SU-DHL-6 (cell line): Measurements from ENCODE around the gene SRI.

Experiments
- H2AFZ ChIP-seq: fragments of 200-600 bp; sonication (generic); 2 replicates; pipeline ENCODE4 v1.6.1; 2014; ENCODE audit warnings: low read depth, mild to moderate bottlenecking, moderate library complexity, mixed read lengths, antibody characterized with exemption, low read length; ENCODE audit not compliant: severe bottlenecking
- H3F3A ChIP-seq: fragments of 200-600 bp; shearing (Covaris generic); 2 replicates; pipeline ENCODE4 v1.6.0; 2016; ENCODE audit warnings: antibody characterized with exemption, mild to moderate bottlenecking; ENCODE audit not compliant: insufficient read depth
- H3K27ac ChIP-seq: fragments of 200-600 bp; sonication (generic); 2 replicates; pipeline ENCODE4 v1.5.1; 2016; ENCODE audit warnings: low read depth, mild to moderate bottlenecking, low read length, moderate library complexity, mixed read lengths
- H3K27me3 ChIP-seq: fragments of 200-600 bp; sonication (generic), shearing (Covaris generic); 2 replicates; pipeline ENCODE4 v1.6.0; 2014; ENCODE audit warnings: mild to moderate bottlenecking, low read length
- H3K36me3 ChIP-seq: fragments of 200-600 bp; sonication (generic); 2 replicates; pipeline ENCODE4 v1.6.1; 2014; ENCODE audit warnings: mild to moderate bottlenecking, low read length, mixed read lengths
- H3K4me2 ChIP-seq: fragments of 300-600, 200-600 bp; shearing (Covaris generic), sonication (generic); 2 replicates; pipeline ENCODE4 v1.6.0; 2014; ENCODE audit warnings: low read length, low read depth, mild to moderate bottlenecking; ENCODE audit not compliant: poor library complexity, severe bottlenecking
- H3K4me3 ChIP-seq: fragments of 200-600 bp; sonication (generic); 2 replicates; pipeline ENCODE4 v1.5.1; 2014; ENCODE audit warnings: antibody characterized with exemption, low read length, mild to moderate bottlenecking, mixed read lengths; ENCODE audit not compliant: insufficient read depth, poor library complexity, severe bottlenecking
- H3K79me2 ChIP-seq: fragments of 200-600 bp; sonication (generic); 2 replicates; pipeline ENCODE4 v1.6.1; 2014; ENCODE audit warnings: mild to moderate bottlenecking, low read length, moderate library complexity; ENCODE audit not compliant: insufficient read depth
- H3K9ac ChIP-seq: fragments of 200-600 bp; sonication (generic); 2 replicates; pipeline ENCODE4 v1.7.0; 2014; ENCODE audit warnings: mild to moderate bottlenecking, low read length
- H3K9me2 ChIP-seq: fragments of 200-600 bp; sonication (generic); replicated peaks from 2 replicates; pipeline ENCODE4 v1.6.1; 2014; ENCODE audit warnings: low read length; ENCODE audit not compliant: insufficient read depth
- H3K9me3 ChIP-seq: fragments of 200-600 bp; sonication (generic); 2 replicates; pipeline ENCODE4 v1.6.1; 2014; ENCODE audit warnings: low read length, mixed read lengths; ENCODE audit not compliant: insufficient read depth
- H4K20me1 ChIP-seq: fragments of 200-600 bp; sonication (generic); 2 replicates; pipeline ENCODE4 v1.6.1; 2014; ENCODE audit warnings: low read depth, mild to moderate bottlenecking, antibody characterized with exemption, low read length, moderate library complexity, mixed read lengths
- CTCF ChIP-seq: fragments of 200-600 bp; sonication (generic); IDR thresholded peaks from one replicate; pipeline ENCODE4 v1.5.1; 2017; ENCODE audit warnings: antibody characterized with exemption, mild to moderate bottlenecking, low read length, moderate library complexity; ENCODE audit not compliant: insufficient read depth, poor library complexity, severe bottlenecking
- EZH2phosphoT487 ChIP-seq: fragments of 200-600 bp; sonication (generic), shearing (Covaris generic); conservative IDR thresholded peaks from 2 replicates; pipeline ENCODE4 v1.6.1; 2018; ENCODE audit warnings: mild to moderate bottlenecking, antibody characterized with exemption, low read length, moderate library complexity, mixed read lengths

SRI gene

DNA sequence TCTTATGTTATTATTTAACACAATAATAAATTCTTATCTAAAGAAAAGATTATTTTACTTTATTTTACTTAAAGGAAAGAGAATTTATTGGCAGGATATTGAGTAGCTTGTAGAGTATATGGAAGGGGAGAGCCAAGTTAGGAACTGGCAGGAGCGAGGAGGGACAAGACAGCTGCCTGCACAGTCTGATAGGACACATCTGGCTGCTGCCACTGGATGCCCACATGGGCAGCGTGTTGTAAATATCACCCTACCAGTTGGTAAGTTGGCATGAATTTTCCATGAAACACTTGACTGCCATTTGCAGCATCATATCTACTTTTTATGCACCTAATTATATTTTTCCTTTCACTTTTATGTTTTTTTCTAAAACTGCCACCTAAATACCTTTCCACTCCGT lies 19.6 kb downstream of the SRI start:
- no peak overlapping the region for H3K4me3 ChIP-seq
- H3K36me3 ChIP-seq: peaks cover 9% of the 10 kb centered on the region; the same call in 1 of the 2 replicates
- TF ChIP-seq EZH2phosphoT487 (no peak), CTCF (no peak)
- H3K79me2 ChIP-seq: no peaks in the 10 kb centered on the region
- no peak overlapping the region for H3K9ac ChIP-seq
- no peaks in the 10 kb centered on the region for H3K27me3 ChIP-seq
- H2AFZ ChIP-seq: no peak overlapping the region
- no peak overlapping the region for H3K4me2 ChIP-seq
- no peak overlapping the region for H3K27ac ChIP-seq
- H3F3A ChIP-seq: peaks cover 7% of the 10 kb centered on the region; the same call in 1 of the 2 replicates
- no peaks in the 10 kb centered on the region for H4K20me1 ChIP-seq
- no peaks in the 10 kb centered on the region for H3K9me2 ChIP-seq
- H3K9me3 ChIP-seq: no peaks in the 10 kb centered on the region

GRCh38 chr7:88191911-88192310 lies 27.9 kb downstream of the SRI start:
- no peak overlapping the region for H2AFZ ChIP-seq
- no peaks in the 10 kb centered on the region for H3K36me3 ChIP-seq
- H3K9ac ChIP-seq: no peak overlapping the region
- H4K20me1 ChIP-seq: no peaks in the 10 kb centered on the region
- H3K9me3 ChIP-seq: no peaks in the 10 kb centered on the region
- H3K4me3 ChIP-seq: no peak overlapping the region
- H3K27ac ChIP-seq: no peak overlapping the region
- H3K79me2 ChIP-seq: no peaks in the 10 kb centered on the region
- H3F3A ChIP-seq: no peaks in the 10 kb centered on the region
- H3K4me2 ChIP-seq: no peak overlapping the region
- H3K27me3 ChIP-seq: no peaks in the 10 kb centered on the region
- TF ChIP-seq EZH2phosphoT487 (no peak), CTCF (no peak)
- H3K9me2 ChIP-seq: no peaks in the 10 kb centered on the region

DNA sequence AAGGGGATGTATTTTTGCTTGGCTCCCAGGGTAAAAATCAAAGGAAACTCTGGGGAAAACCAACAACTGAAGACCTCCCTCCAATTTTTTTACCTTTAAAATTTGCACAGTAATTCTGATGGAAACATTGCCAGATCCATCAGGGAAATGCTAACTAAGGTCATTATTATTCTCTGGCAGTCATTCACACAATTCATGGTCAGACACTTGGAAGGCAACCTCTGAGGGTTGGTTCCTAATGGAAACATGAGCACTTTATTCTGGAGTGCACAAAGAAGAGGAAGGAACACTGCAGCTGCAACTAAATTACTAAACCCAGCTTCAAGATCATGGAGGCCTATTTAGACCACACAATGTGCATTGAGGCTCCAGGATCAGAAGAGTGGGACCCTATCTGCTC lies 34.2 kb downstream of the SRI start:
- Histone ChIP-seq H3K27me3 (no peaks in the 10 kb centered on the region), H3F3A (no peaks in the 10 kb centered on the region), H4K20me1 (no peaks in the 10 kb centered on the region), H3K79me2 (no peaks in the 10 kb centered on the region), H3K9ac (no peak overlapping the region), H3K4me3 (no peak overlapping the region), H3K27ac (no peak overlapping the region), H3K9me3 (no peaks in the 10 kb centered on the region), H3K9me2 (no peaks in the 10 kb centered on the region), H3K36me3 (no peaks in the 10 kb centered on the region), H2AFZ (no peak overlapping the region), H3K4me2 (no peak overlapping the region)
- TF ChIP-seq EZH2phosphoT487 (no peak), CTCF (no peak)

DNA sequence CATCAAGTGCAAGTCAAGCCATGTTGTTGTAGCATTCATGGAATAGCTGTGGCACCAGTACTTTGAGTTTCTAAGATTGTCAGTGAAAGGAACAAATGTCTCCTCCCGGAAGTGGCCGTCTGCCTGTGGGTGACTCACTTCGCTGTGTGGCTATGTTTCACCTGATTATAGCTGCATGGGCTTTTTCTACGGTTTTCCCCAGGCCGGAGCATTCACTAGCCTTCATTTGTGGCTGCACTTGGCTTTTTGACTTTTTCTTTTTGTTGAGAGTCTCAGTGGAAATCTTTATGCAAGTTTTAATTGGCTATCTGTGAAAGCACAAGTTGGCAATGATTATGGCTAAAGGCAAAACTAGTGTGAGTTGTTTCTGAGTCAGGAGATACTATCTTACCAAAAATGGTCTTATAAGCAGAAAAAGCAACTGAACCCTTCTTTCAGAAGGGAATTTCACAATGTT lies 35.0 kb downstream of the SRI start:
- H2AFZ ChIP-seq: no peak overlapping the region
- H3K27ac ChIP-seq: no peak overlapping the region
- no peaks in the 10 kb centered on the region for H3F3A ChIP-seq
- no peak overlapping the region for H3K4me2 ChIP-seq
- TF ChIP-seq EZH2phosphoT487 (no peak), CTCF (no peak)
- no peaks in the 10 kb centered on the region for H3K9me3 ChIP-seq
- H4K20me1 ChIP-seq: no peaks in the 10 kb centered on the region
- no peaks in the 10 kb centered on the region for H3K79me2 ChIP-seq
- no peaks in the 10 kb centered on the region for H3K27me3 ChIP-seq
- H3K9ac ChIP-seq: no peak overlapping the region
- no peaks in the 10 kb centered on the region for H3K9me2 ChIP-seq
- no peaks in the 10 kb centered on the region for H3K36me3 ChIP-seq
- H3K4me3 ChIP-seq: no peak overlapping the region
